K562 (cell line): Measurements from ENCODE around the gene CD74. TPM values are rescaled to one million over a fixed set of nuclear protein-coding genes. Genes with fewer than 3 reads are reported as not detected.

Experiments
- E2F3 ChIP-seq: fragments of 250-450 bp; sonication (Bioruptor Pico); IDR thresholded peaks from 2 replicates; pipeline ENCODE4 v1.4.0; 2020; ENCODE audit warnings: mild to moderate bottlenecking
- NELFE ChIP-seq: IDR thresholded peaks from 2 replicates; pipeline ENCODE4 v1.6.1; 2011; ENCODE audit warnings: mild to moderate bottlenecking; ENCODE audit not compliant: insufficient read depth, insufficient read length
- NR3C1 ChIP-seq: sonication (generic); formaldehyde crosslinking; IDR thresholded peaks from 2 replicates; pipeline ENCODE4 v1.8.1; 2022; ENCODE audit warnings: missing genetic modification reagents
- SIN3B ChIP-seq: fragments of 450-650 bp; IDR thresholded peaks from 2 replicates; pipeline ENCODE4 v1.6.1; 2017; ENCODE audit warnings: low read depth, mild to moderate bottlenecking, moderate library complexity
- ZC3H8 ChIP-seq: fragments of 450-650 bp; IDR thresholded peaks from 2 replicates; pipeline ENCODE4 v1.6.1; 2017
- ZNF239 ChIP-seq: fragments of 250-450 bp; sonication (Bioruptor Pico); IDR thresholded peaks from 2 replicates; pipeline ENCODE4 v1.4.0; 2020; ENCODE audit warnings: mild to moderate bottlenecking
- ZNF280A ChIP-seq: fragments of 450-650 bp; IDR thresholded peaks from 2 replicates; pipeline ENCODE4 v1.6.1; 2018; ENCODE audit warnings: mild to moderate bottlenecking, low read depth; ENCODE audit not compliant: partially characterized antibody
- ZNF699 ChIP-seq: fragments of 250-450 bp; sonication (Bioruptor Pico); IDR thresholded peaks from 2 replicates; pipeline ENCODE4 v1.8.0; 2021; ENCODE audit warnings: mild to moderate bottlenecking, moderate library complexity; ENCODE audit not compliant: insufficient replicate concordance
- polyA plus RNA-seq, 8 experiments: library from polyadenylated mRNA; depleted of rRNA in 4 of 8; stranded (reverse) in 5 of 8; unstranded in 3 of 8; fragments of >200 nt; fragmentation: Nextera tagmentation in 2 of 8; fragmentation: Illumina TruSeq in 1 of 8; extraction: Ambion mirVana in 2 of 8; extraction: Trizol in 1 of 8; gene quantifications; 2 replicates each; pipeline versions ENCODE4 v1.2.1 to v1.2.3, GENCODE V29; 2011 to 2014; ENCODE audit warnings: inconsistent platforms in 1 of 8, missing spikeins in 1 of 8
- total RNA-seq, 7 experiments: library from RNA; depleted of rRNA in 6 of 7; stranded (reverse); fragments of >200 nt in 6 of 7; fragmentation: Illumina TruSeq in 2 of 7; extraction: Trizol in 2 of 7; gene quantifications; 2 replicates each; pipeline versions ENCODE4 v1.2.1 to v1.2.3, GENCODE V29; 2011 to 2021; ENCODE audit warnings: low replicate concordance in 1 of 7
- TF ChIP-seq, protein P1 (sequence below): fragments of 450-650 bp; formaldehyde crosslinking; IDR thresholded peaks from 2 replicates; pipeline ENCODE4 v1.4.0; 2020; ENCODE audit warnings: mild to moderate bottlenecking, mixed read lengths

Gene CD74
- total and polyA plus RNA-seq, 9 of the 15 experiments (the other 6 are each of a cell fraction or from before 2014, with no cell fraction given), result 0.07 to 4.8 (median 0.32) TPM

DNA sequence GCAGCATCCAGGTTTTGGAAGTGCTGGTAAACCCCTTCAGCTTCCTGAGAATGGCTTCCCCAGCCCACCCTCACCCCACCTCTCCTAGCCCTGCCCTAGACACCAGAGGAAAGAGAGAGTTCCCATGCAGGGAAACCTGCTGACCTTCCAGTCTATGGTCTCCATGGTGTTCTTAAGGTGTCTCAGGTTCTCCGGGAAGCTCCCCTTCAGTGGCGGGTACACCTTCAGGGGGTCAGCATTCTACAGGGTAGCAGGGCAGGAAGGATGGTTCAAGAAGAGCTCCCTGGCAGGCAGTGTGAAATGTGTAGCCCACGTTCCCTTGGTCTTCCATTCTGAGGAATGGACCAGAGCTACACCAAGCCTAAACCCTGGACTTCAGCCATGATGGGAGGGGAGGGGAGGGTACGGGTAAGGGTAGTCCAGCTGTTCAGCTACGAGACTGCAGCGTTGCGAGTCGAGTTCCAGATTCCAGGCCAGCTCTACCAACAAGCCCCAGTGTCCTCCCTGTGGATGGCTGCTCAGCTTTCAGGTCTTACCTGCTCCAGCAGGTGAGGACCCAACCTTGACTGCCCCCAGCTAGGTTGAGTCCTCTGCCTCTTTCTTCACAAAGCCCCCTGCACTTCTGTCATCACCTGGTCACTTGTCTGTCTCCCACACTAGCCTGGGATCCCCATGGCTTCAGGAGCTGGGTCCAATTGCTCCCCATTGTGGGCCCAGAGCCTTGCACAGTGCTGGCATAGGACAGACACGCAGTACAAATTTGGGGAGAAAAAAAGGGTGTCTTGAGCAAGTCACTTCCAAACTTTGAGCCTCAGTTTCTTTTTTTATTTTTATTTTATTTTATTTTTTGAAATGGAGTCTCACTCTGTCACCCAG is 7.5 kb downstream of the CD74 start (continued):
- no peak for TF ChIP-seq NELFE
- no peak for TF ChIP-seq ZNF699 (CRISPR knock-in tag)
- TF ChIP-seq, protein P1, sequence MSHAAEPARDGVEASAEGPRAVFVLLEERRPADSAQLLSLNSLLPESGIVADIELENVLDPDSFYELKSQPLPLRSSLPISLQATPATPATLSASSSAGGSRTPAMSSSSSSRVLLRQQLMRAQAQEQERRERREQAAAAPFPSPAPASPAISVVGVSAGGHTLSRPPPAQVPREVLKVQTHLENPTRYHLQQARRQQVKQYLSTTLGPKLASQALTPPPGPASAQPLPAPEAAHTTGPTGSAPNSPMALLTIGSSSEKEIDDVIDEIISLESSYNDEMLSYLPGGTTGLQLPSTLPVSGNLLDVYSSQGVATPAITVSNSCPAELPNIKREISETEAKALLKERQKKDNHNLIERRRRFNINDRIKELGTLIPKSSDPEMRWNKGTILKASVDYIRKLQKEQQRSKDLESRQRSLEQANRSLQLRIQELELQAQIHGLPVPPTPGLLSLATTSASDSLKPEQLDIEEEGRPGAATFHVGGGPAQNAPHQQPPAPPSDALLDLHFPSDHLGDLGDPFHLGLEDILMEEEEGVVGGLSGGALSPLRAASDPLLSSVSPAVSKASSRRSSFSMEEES (CRISPR knock-in tag), result no peak
- no peak for TF ChIP-seq NR3C1 (CRISPR knock-in tag)
- no peak for TF ChIP-seq E2F3 (CRISPR knock-in tag)
- TF ChIP-seq SIN3B, result no peak
- TF ChIP-seq ZC3H8, result no peak
- no peak for TF ChIP-seq ZNF239
- no peak for TF ChIP-seq ZNF280A
- TF ChIP-seq, all 486 proteins: peak for 0
